ENCODE measurements around the gene ZNF750. TPM values are rescaled to one million over a fixed set of nuclear protein-coding genes. Genes with fewer than 3 reads are reported as not detected.

ZNF750 gene
- total RNA-seq, 1 donor from 2014 or later: not detected

- H3K4me2 ChIP-seq: peak overlapping the region; percentile 20
- Mint-ChIP-seq H3K36me3 (peaks cover 60% of the 10 kb centered on the region), H3K9me3 (peaks cover 34% of the 10 kb centered on the region), H3K4me1 (no peaks in the 10 kb centered on the region), H3K4me3 (no peak overlapping the region), H3K27ac (no peak overlapping the region), H3K27me3 (ENCODE audit: insufficient read depth, low read depth) (peaks cover 2% of the 10 kb centered on the region)
- peak overlapping the region; percentile 49 for H3K27ac ChIP-seq
- peaks cover 3% of the 10 kb centered on the region for H3K36me3 ChIP-seq
- TF ChIP-seq EZH2 (IDR thresholded peaks at IDR 0.05) (no peak), CTCF (IDR thresholded peaks at IDR 0.05) (no peak), EZH2phosphoT487 (IDR thresholded peaks at IDR 0.05) (no peak)
- H3K4me1 ChIP-seq: peaks cover 7% of the 10 kb centered on the region
- no peak for DNase-seq (ENCODE audit: low spot score)
- no peak overlapping the region for H3K9ac ChIP-seq
- H3K9me3 ChIP-seq (ENCODE audit: low read depth): no peaks in the 10 kb centered on the region
- no peak overlapping the region for H2AFZ ChIP-seq (replicated peaks)
- no peak overlapping the region for H3K4me3 ChIP-seq
- no peaks in the 10 kb centered on the region for H4K20me1 ChIP-seq (ENCODE audit: low read depth)
- no peaks in the 10 kb centered on the region for H3K27me3 ChIP-seq
- peaks cover 8% of the 10 kb centered on the region for H3K79me2 ChIP-seq (ENCODE audit: low read depth)
- H3F3A ChIP-seq (ENCODE audit: low read depth): peaks cover 12% of the 10 kb centered on the region
These were observed 17.5 kb downstream of the ZNF750 start for GRCh38 chr17:82822281-82822680.

- Histone ChIP-seq H3K4me2 (no peak overlapping the region), H3K9me3 (ENCODE audit: low read depth) (no peaks in the 10 kb centered on the region), H3K4me1 (peaks cover 7% of the 10 kb centered on the region), H3K27me3 (no peaks in the 10 kb centered on the region), H3F3A (ENCODE audit: low read depth) (peaks cover 12% of the 10 kb centered on the region), H3K4me3 (no peak overlapping the region), H2AFZ (replicated peaks) (no peak overlapping the region), H3K79me2 (ENCODE audit: low read depth) (peaks cover 8% of the 10 kb centered on the region), H3K9ac (no peak overlapping the region), H3K27ac (peak overlapping the region; percentile 49), H4K20me1 (ENCODE audit: low read depth) (no peaks in the 10 kb centered on the region), H3K36me3 (peaks cover 3% of the 10 kb centered on the region)
- peaks cover 34% of the 10 kb centered on the region for H3K9me3 Mint-ChIP-seq
- no peak for TF ChIP-seq EZH2 (IDR thresholded peaks at IDR 0.05)
- no peak for TF ChIP-seq EZH2phosphoT487 (IDR thresholded peaks at IDR 0.05)
- TF ChIP-seq CTCF (IDR thresholded peaks at IDR 0.05): no peak
- H3K27ac Mint-ChIP-seq: no peak overlapping the region
- no peak overlapping the region for H3K4me3 Mint-ChIP-seq
- peaks cover 62% of the 10 kb centered on the region for H3K36me3 Mint-ChIP-seq
- no peaks in the 10 kb centered on the region for H3K4me1 Mint-ChIP-seq
- DNase-seq (ENCODE audit: low spot score): no peak
- H3K27me3 Mint-ChIP-seq (ENCODE audit: insufficient read depth, low read depth): peaks cover 2% of the 10 kb centered on the region
These were observed 18.3 kb downstream of the ZNF750 start for GRCh38 chr17:82821554-82821953.

GRCh38 chr17:82820278-82821251 lies 19.3 kb downstream of the ZNF750 start:
- Mint-ChIP-seq H3K27me3 (ENCODE audit: insufficient read depth, low read depth) (peaks cover 2% of the 10 kb centered on the region), H3K4me3 (no peak overlapping the region)
- H3K36me3 ChIP-seq: peaks cover 3% of the 10 kb centered on the region

More at GRCh38 chr17:82820278-82821251, 19.3 kb downstream of the ZNF750 start:
- no peaks in the 10 kb centered on the region for H3K9me3 ChIP-seq (ENCODE audit: low read depth)
- no peaks in the 10 kb centered on the region for H4K20me1 ChIP-seq (ENCODE audit: low read depth)
- no peak for TF ChIP-seq EZH2 (IDR thresholded peaks at IDR 0.05)
- TF ChIP-seq EZH2phosphoT487 (IDR thresholded peaks at IDR 0.05): no peak
- no peak for TF ChIP-seq CTCF (IDR thresholded peaks at IDR 0.05)
- Mint-ChIP-seq H3K4me1 (no peaks in the 10 kb centered on the region), H3K9me3 (peaks cover 36% of the 10 kb centered on the region), H3K36me3 (peaks cover 71% of the 10 kb centered on the region), H3K27ac (no peak overlapping the region)
- peaks cover 12% of the 10 kb centered on the region for H3F3A ChIP-seq (ENCODE audit: low read depth)
- H3K27me3 ChIP-seq: no peaks in the 10 kb centered on the region
- peaks cover 7% of the 10 kb centered on the region for H3K4me1 ChIP-seq
- H3K9ac ChIP-seq: no peak overlapping the region
- no peak overlapping the region for H2AFZ ChIP-seq (replicated peaks)
- H3K27ac ChIP-seq: no peak overlapping the region
- no peak for DNase-seq (ENCODE audit: low spot score)
- H3K4me3 ChIP-seq: no peak overlapping the region
- no peak overlapping the region for H3K4me2 ChIP-seq
- H3K79me2 ChIP-seq (ENCODE audit: low read depth): peaks cover 8% of the 10 kb centered on the region

All from neural progenitor cell (in vitro differentiated cells).